Measurements from ENCODE around the gene CDH1. TPM values are rescaled to one million over a fixed set of nuclear protein-coding genes. Genes with fewer than 3 reads are reported as not detected.

Gene CDH1
- total RNA-seq, 1 experiment from 2014 or later: 65.8 TPM

- ChIA-PET POLR2A (no interaction called here), CTCF (no interaction called here)
- Histone ChIP-seq H3K36me3 (ENCODE audit: control insufficient read depth, insufficient read depth, low read length) (no peaks in the 10 kb centered on the region), H3K27me3 (ENCODE audit: control insufficient read depth, insufficient read depth, low read length) (no peaks in the 10 kb centered on the region), H3K27ac (ENCODE audit: low read length) (no peak overlapping the region), H3K9me3 (ENCODE audit: control insufficient read depth, insufficient read depth, low read depth, low read length) (no peaks in the 10 kb centered on the region), H3K4me3 (ENCODE audit: low read depth in 2 of 2, low read length in 2 of 2) (no peak overlapping the region), H3K4me1 (ENCODE audit: control insufficient read depth, insufficient read depth, low read length) (peaks cover 12% of the 10 kb centered on the region)
- in situ Hi-C loops (cut with HindIII; ENCODE audit: low pct_unique_long_range_greater_than_20kb, low sequenced_read_pairs) (no loop called here), intact Hi-C loops (cut with micrococcal nuclease; ENCODE audit: unreplicated experiment) (no loop called here)
- no TSS peak for BruUV-seq (replicated peaks)
- no peak for TF ChIP-seq POLR2AphosphoS5 (IDR thresholded peaks at IDR 0.05; ENCODE audit: low read depth, low read length)
- no peak for TF ChIP-seq CTCF (IDR thresholded peaks at IDR 0.05)
- no peak for TF ChIP-seq REST (IDR thresholded peaks at IDR 0.05; ENCODE audit: insufficient read depth in 1 of 2, low read depth in 2 of 2, low read length in 1 of 2)
- no peak for TF ChIP-seq TCF7L2 (IDR thresholded peaks at IDR 0.05; ENCODE audit: low read depth, low read length)
- TF ChIP-seq SIN3A (IDR thresholded peaks at IDR 0.05; ENCODE audit: borderline replicate concordance, insufficient read depth, low read depth, low read length): no peak
- ATAC-seq: no peak
- no peak for DNase-seq (ENCODE audit: low read depth, low spot score)
Observed at GRCh38 chr16:68749432-68749831, 12.3 kb downstream of the CDH1 start.

GRCh38 chr16:68750193-68750695 lies 13.2 kb downstream of the CDH1 start:
- ChIA-PET POLR2A (interaction anchor here (0.7 kb wide), 1 partner anchor 14 kb away, joined by 6 read pairs; no protein-coding TSS in a partner anchor), CTCF (interaction anchor here (1.1 kb wide), 1 partner anchor 58 kb away, joined by 3 read pairs; no protein-coding TSS in a partner anchor)
- ATAC-seq (no peak), DNase-seq (ENCODE audit: low read depth, low spot score) (no peak)
- intact Hi-C loops (cut with micrococcal nuclease; ENCODE audit: unreplicated experiment): no loop called here
- H3K27ac ChIP-seq (ENCODE audit: low read length): no peak overlapping the region
- BruUV-seq (replicated peaks): no TSS peak
- TF ChIP-seq SIN3A (IDR thresholded peaks at IDR 0.05; ENCODE audit: borderline replicate concordance, insufficient read depth, low read depth, low read length) (no peak), POLR2AphosphoS5 (IDR thresholded peaks at IDR 0.05; ENCODE audit: low read depth, low read length) (no peak), REST (IDR thresholded peaks at IDR 0.05; ENCODE audit: insufficient read depth in 1 of 2, low read depth in 2 of 2, low read length in 1 of 2) (no peak), TCF7L2 (IDR thresholded peaks at IDR 0.05; ENCODE audit: low read depth, low read length) (no peak), CTCF (IDR thresholded peaks at IDR 0.05) (no peak)
- no peaks in the 10 kb centered on the region for H3K27me3 ChIP-seq (ENCODE audit: control insufficient read depth, insufficient read depth, low read length)
- in situ Hi-C loops (cut with HindIII; ENCODE audit: low pct_unique_long_range_greater_than_20kb, low sequenced_read_pairs): no loop called here
- 0 out of 2 replicates have a peak, but pooled peaks cover 6% of the 10 kb centered on the region for H3K4me1 ChIP-seq (ENCODE audit: control insufficient read depth, insufficient read depth, low read length)
- H3K9me3 ChIP-seq (ENCODE audit: control insufficient read depth, insufficient read depth, low read depth, low read length): no peaks in the 10 kb centered on the region
- H3K4me3 ChIP-seq (ENCODE audit: low read depth in 2 of 2, low read length in 2 of 2): no peak overlapping the region
- H3K36me3 ChIP-seq (ENCODE audit: control insufficient read depth, insufficient read depth, low read length): no peaks in the 10 kb centered on the region

All from Panc1 (cell line).